ENCODE data around the gene CCND3.

The CCND3 gene

GRCh38 chr6:41894366-41895299, 47.0 kb downstream of the CCND3 start:
- ATAC-seq (ENCODE audit: insufficient read depth, low read depth) (peak; percentile 61), DNase-seq (peak; percentile 36)
- H3K27me3 ChIP-seq (ENCODE audit: insufficient read depth, low read length, poor library complexity), result no peaks in the 10 kb centered on the region
- peak overlapping the region; percentile 85 for H3K9ac ChIP-seq (ENCODE audit: low read depth, low read length)
- peak overlapping the region; percentile 98 for H2AFZ ChIP-seq (ENCODE audit: low read depth, low read length)
- no peaks in the 10 kb centered on the region for H4K20me1 ChIP-seq (ENCODE audit: insufficient read depth, low read length)
- TF ChIP-seq CTCF (IDR thresholded peaks at IDR 0.05; ENCODE audit: borderline replicate concordance, extremely low read depth, low read length, poor library complexity, severe bottlenecking) (peak; percentile 8), EZH2 (IDR thresholded peaks at IDR 0.05; ENCODE audit: borderline replicate concordance, low read depth, low read length, severe bottlenecking) (no peak)
- peak overlapping the region; percentile 94 for H3K27ac ChIP-seq (ENCODE audit: low read length)
- H3K9me3 ChIP-seq (ENCODE audit: insufficient read depth, low read length, severe bottlenecking), result no peaks in the 10 kb centered on the region
- peak overlapping the region; percentile 54 to 93 for H3K4me3 ChIP-seq (ENCODE audit: low read depth in 1 of 2, low read length in 2 of 2)
- H3K4me1 ChIP-seq (ENCODE audit: insufficient read depth, low read length), result peaks cover 57% of the 10 kb centered on the region
- peak overlapping the region; percentile 92 for H3K4me2 ChIP-seq (ENCODE audit: insufficient read depth, low read length)
- H3K79me2 ChIP-seq (ENCODE audit: insufficient read depth, low read length), result peaks cover 54% of the 10 kb centered on the region
- H3K36me3 ChIP-seq (ENCODE audit: insufficient read depth, low read length), result peaks cover 4% of the 10 kb centered on the region; the same call in 1 of the 2 replicates

- TF ChIP-seq CTCF (IDR thresholded peaks at IDR 0.05; ENCODE audit: borderline replicate concordance, extremely low read depth, low read length, poor library complexity, severe bottlenecking), result no peak
- no peak for TF ChIP-seq EZH2 (IDR thresholded peaks at IDR 0.05; ENCODE audit: borderline replicate concordance, low read depth, low read length, severe bottlenecking)
- Histone ChIP-seq H3K36me3 (ENCODE audit: insufficient read depth, low read length) (peaks cover 7% of the 10 kb centered on the region; the same call in 1 of the 2 replicates), H3K27me3 (ENCODE audit: insufficient read depth, low read length, poor library complexity) (no peaks in the 10 kb centered on the region), H3K9me3 (ENCODE audit: insufficient read depth, low read length, severe bottlenecking) (no peaks in the 10 kb centered on the region), H3K27ac (ENCODE audit: low read length) (peak overlapping the region; percentile 94; the same call in 1 of the 2 replicates), H3K9ac (ENCODE audit: low read depth, low read length) (peak overlapping the region; percentile 85), H3K4me3 (ENCODE audit: low read depth in 1 of 2, low read length in 2 of 2) (peak overlapping the region in 1 of 2 experiments; percentile 93; a peak in 3 of 4 replicates), H2AFZ (ENCODE audit: low read depth, low read length) (no peak overlapping the region), H4K20me1 (ENCODE audit: insufficient read depth, low read length) (no peaks in the 10 kb centered on the region), H3K79me2 (ENCODE audit: insufficient read depth, low read length) (peaks cover 68% of the 10 kb centered on the region), H3K4me2 (ENCODE audit: insufficient read depth, low read length) (peak overlapping the region; percentile 92), H3K4me1 (ENCODE audit: insufficient read depth, low read length) (peaks cover 57% of the 10 kb centered on the region)
- ATAC-seq (ENCODE audit: insufficient read depth, low read depth), result no peak
- DNase-seq, result no peak
These were observed 48.6 kb downstream of the CCND3 start for GRCh38 chr6:41892921-41893564.

- H3K9ac ChIP-seq (ENCODE audit: low read depth, low read length), result no peak overlapping the region
- ATAC-seq (ENCODE audit: insufficient read depth, low read depth) (no peak), DNase-seq (no peak)
- H2AFZ ChIP-seq (ENCODE audit: low read depth, low read length), result no peak overlapping the region
- peaks cover 20% of the 10 kb centered on the region for H3K4me1 ChIP-seq (ENCODE audit: insufficient read depth, low read length)
- peaks cover 13% of the 10 kb centered on the region for H3K36me3 ChIP-seq (ENCODE audit: insufficient read depth, low read length)
- 0 out of 2 replicates have a peak overlapping the region, but pooled peaks have one; percentile 1 for H3K27ac ChIP-seq (ENCODE audit: low read length)
- H4K20me1 ChIP-seq (ENCODE audit: insufficient read depth, low read length), result 0 out of 2 replicates have a peak, but pooled peaks cover 6% of the 10 kb centered on the region
- no peaks in the 10 kb centered on the region for H3K27me3 ChIP-seq (ENCODE audit: insufficient read depth, low read length, poor library complexity)
- no peak overlapping the region for H3K4me2 ChIP-seq (ENCODE audit: insufficient read depth, low read length)
- TF ChIP-seq CTCF (IDR thresholded peaks at IDR 0.05; ENCODE audit: borderline replicate concordance, extremely low read depth, low read length, poor library complexity, severe bottlenecking) (no peak), EZH2 (IDR thresholded peaks at IDR 0.05; ENCODE audit: borderline replicate concordance, low read depth, low read length, severe bottlenecking) (no peak)
- peaks cover 89% of the 10 kb centered on the region for H3K79me2 ChIP-seq (ENCODE audit: insufficient read depth, low read length)
- H3K4me3 ChIP-seq (ENCODE audit: low read depth in 1 of 2, low read length in 2 of 2), result no peak overlapping the region
- no peaks in the 10 kb centered on the region for H3K9me3 ChIP-seq (ENCODE audit: insufficient read depth, low read length, severe bottlenecking)
These were observed 54.3 kb downstream of the CCND3 start for GRCh38 chr6:41887331-41887751.

Data from DND-41 (cell line).